Measurements from ENCODE around the gene SYT3. TPM values are rescaled to one million over a fixed set of nuclear protein-coding genes. Genes with fewer than 3 reads are reported as not detected.
A peak's percentile ranks its signal among the peaks of the same experiment; 100 is the strongest.

The SYT3 gene
- total and polyA plus RNA-seq, 2 of the 13 experiments (the other 11 are each of a cell fraction or from before 2014, with no cell fraction given): not detected

DNA sequence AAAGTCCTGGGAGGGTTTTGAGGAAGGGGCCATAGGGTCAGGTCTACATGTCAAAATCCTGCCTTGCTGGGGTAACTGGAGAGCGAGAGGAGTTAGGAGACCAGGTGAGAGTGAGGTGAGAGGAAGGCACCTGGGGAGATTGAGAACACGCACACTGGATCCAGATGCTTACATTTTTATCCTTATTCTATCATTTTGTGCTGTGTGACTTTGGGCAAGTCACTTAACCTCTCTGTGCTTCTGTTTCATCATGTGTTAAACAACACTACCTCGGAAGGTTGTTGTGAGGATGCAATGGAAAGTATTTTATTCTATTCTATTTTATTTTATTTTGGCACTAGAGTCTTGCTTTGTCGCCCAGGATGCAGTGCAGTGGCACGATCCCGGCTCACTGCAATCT is 13.0 kb upstream of the SYT3 start:
- FAIRE-seq: no peak
- WGBS (ENCODE audit: low lambda C conversion rate): 76% methylated on average over 6 of the region's 6 CpGs
- H3K36me3 ChIP-seq (replicated peaks in 1 of 2; ENCODE audit: control insufficient read depth in 1 of 2, insufficient read depth in 2 of 2, low read length in 2 of 2): no peaks in the 10 kb centered on the region
- intact Hi-C loops (cut with micrococcal nuclease; ENCODE audit: unreplicated experiment) (no loop called here), in situ Hi-C loops (cut with HindIII; ENCODE audit: extremely low pct_ligation_motif_present, low pct_unique_long_range_greater_than_20kb) (no loop called here)
- no peaks in the 10 kb centered on the region for H3K79me2 ChIP-seq (ENCODE audit: insufficient read depth, low read length)
- no peak for DNase-seq (ENCODE audit: low spot score)
- no peak overlapping the region for H3K27ac ChIP-seq (ENCODE audit: extremely low read length, insufficient read depth, low read length)
- no TSS peak for BruUV-seq (replicated peaks)
- H3K4me2 ChIP-seq (ENCODE audit: low read depth, low read length): no peak overlapping the region
- peaks cover 3% of the 10 kb centered on the region; the same call in 1 of the 2 replicates for H3K9me3 ChIP-seq (ENCODE audit: low read length)
- TF ChIP-seq SIX1 (CRISPR knock-in tag; IDR thresholded peaks at IDR 0.05; ENCODE audit: borderline replicate concordance) (no peak), ZNF768 (CRISPR knock-in tag; IDR thresholded peaks at IDR 0.05) (peak; percentile 37; the same call in 1 of the 2 replicates), TAF1 (CRISPR knock-in tag; IDR thresholded peaks at IDR 0.05) (no peak)
- no peak for ATAC-seq
- no peak overlapping the region for H2AFZ ChIP-seq (ENCODE audit: low read length)
- ChIA-PET POLR2A (no interaction called here), CTCF (ENCODE audit: low intra/inter-chr PET ratio, low total read pairs) (no interaction called here)
- no peak overlapping the region for H3K9ac ChIP-seq (ENCODE audit: insufficient read depth, low read depth, low read length)
- no peaks in the 10 kb centered on the region for H3K4me1 ChIP-seq (ENCODE audit: insufficient read depth, low read length)
- 0 out of 5 replicates have a peak, but pooled peaks cover 0 to 5% of the 10 kb centered on the region in 2 experiments for H3K27me3 ChIP-seq (ENCODE audit: control insufficient read depth in 1 of 2, insufficient read depth in 2 of 2, low read length in 2 of 2)
- no peaks in the 10 kb centered on the region for H4K20me1 ChIP-seq (ENCODE audit: insufficient read depth, low read length)
- H3K4me3 ChIP-seq (replicated peaks in 1 of 3; ENCODE audit: insufficient read depth in 1 of 3, low read depth in 2 of 3, low read length in 3 of 3): no peak overlapping the region

DNA sequence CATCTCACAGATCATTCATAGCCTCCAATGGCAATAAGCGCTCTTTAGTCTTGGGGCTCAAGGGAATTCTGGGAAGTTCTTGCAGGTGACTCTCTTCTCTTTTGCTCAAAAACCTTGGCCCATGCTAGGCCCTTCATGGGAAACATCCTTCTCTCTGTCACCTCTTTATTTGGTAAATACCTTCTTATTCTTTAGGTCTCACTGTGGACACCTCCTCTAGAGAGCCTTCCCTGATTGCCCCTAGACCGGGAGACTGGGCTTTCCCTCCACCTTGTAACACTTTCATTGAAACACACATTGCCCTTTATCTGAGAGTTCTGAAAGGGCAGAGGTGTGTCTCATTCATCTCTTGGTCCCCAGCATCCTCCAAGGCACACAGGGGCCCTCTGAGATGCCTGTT is 11.5 kb upstream of the SYT3 start:
- no peaks in the 10 kb centered on the region for H3K4me1 ChIP-seq (ENCODE audit: insufficient read depth, low read length)
- H4K20me1 ChIP-seq (ENCODE audit: insufficient read depth, low read length): no peaks in the 10 kb centered on the region
- no peaks in the 10 kb centered on the region for H3K79me2 ChIP-seq (ENCODE audit: insufficient read depth, low read length)
- no peaks in the 10 kb centered on the region for H3K36me3 ChIP-seq (replicated peaks in 1 of 2; ENCODE audit: control insufficient read depth in 1 of 2, insufficient read depth in 2 of 2, low read length in 2 of 2)
- DNase-seq (ENCODE audit: low spot score) (no peak), FAIRE-seq (no peak), ATAC-seq (no peak)
- no TSS peak for BruUV-seq (replicated peaks)
- ChIA-PET POLR2A (no interaction called here), CTCF (ENCODE audit: low intra/inter-chr PET ratio, low total read pairs) (no interaction called here)
- no peaks in the 10 kb centered on the region for H3K27me3 ChIP-seq (ENCODE audit: control insufficient read depth in 1 of 2, insufficient read depth in 2 of 2, low read length in 2 of 2)
- in situ Hi-C loops (cut with HindIII; ENCODE audit: extremely low pct_ligation_motif_present, low pct_unique_long_range_greater_than_20kb) (no loop called here), intact Hi-C loops (cut with micrococcal nuclease; ENCODE audit: unreplicated experiment) (no loop called here)
- no peak overlapping the region for H3K9ac ChIP-seq (ENCODE audit: insufficient read depth, low read depth, low read length)
- WGBS (ENCODE audit: low lambda C conversion rate): 44% methylated on average over 2 of the region's 2 CpGs
- H3K27ac ChIP-seq (ENCODE audit: extremely low read length, insufficient read depth, low read length): no peak overlapping the region
- TF ChIP-seq PCBP1 (IDR thresholded peaks at IDR 0.05; ENCODE audit: borderline replicate concordance, low read depth, low read length): no peak
- H3K4me3 ChIP-seq (replicated peaks in 1 of 3; ENCODE audit: insufficient read depth in 1 of 3, low read depth in 2 of 3, low read length in 3 of 3): no peak overlapping the region
- H3K4me2 ChIP-seq (ENCODE audit: low read depth, low read length): no peak overlapping the region
- no peak overlapping the region for H2AFZ ChIP-seq (ENCODE audit: low read length)
- H3K9me3 ChIP-seq (ENCODE audit: low read length): peaks cover 3% of the 10 kb centered on the region; the same call in 1 of the 2 replicates

Measured in HepG2 (cell line).